ENCODE measurements around the gene TNC. TPM values are rescaled to one million over a fixed set of nuclear protein-coding genes. Genes with fewer than 3 reads are reported as not detected.

TNC gene
- total RNA-seq, 3 donors from 2014 or later (not counting 1 experiment from before 2014, with no cell fraction given): not detected

GRCh38 chr9:115030006-115030405 lies 88.0 kb downstream of the TNC start:
- H3K9me3 Mint-ChIP-seq: no peaks in the 10 kb centered on the region
- no peak for ATAC-seq

GRCh38 chr9:115025721-115026120 lies 92.2 kb downstream of the TNC start:
- intact Hi-C loops (cut with micrococcal nuclease): no loop called here

More at GRCh38 chr9:115030006-115030405, 88.0 kb downstream of the TNC start:
- no peaks in the 10 kb centered on the region for H3K4me1 Mint-ChIP-seq
- H3K4me3 Mint-ChIP-seq: no peak overlapping the region
- no peak overlapping the region for H3K4me3 ChIP-seq (ENCODE audit: low read length)
- no peaks in the 10 kb centered on the region for H3K36me3 Mint-ChIP-seq
- no peak for DNase-seq
- H3K27me3 Mint-ChIP-seq (ENCODE audit: low read depth in 2 of 2): peaks cover 10 to 14% of the 10 kb centered on the region in 2 donors
- no peak for TF ChIP-seq CTCF (IDR thresholded peaks at IDR 0.05)
- 86% methylated on average over 4 of the region's 4 CpGs for WGBS (ENCODE audit: insufficient coverage)
- no peaks in the 10 kb centered on the region for H3K9me3 ChIP-seq (ENCODE audit: control insufficient read depth, insufficient read depth, low read length)
- intact Hi-C loops (cut with micrococcal nuclease): no loop called here
- no peaks in the 10 kb centered on the region for H3K36me3 ChIP-seq (ENCODE audit: control insufficient read depth, insufficient read depth, low read length)
- no peaks in the 10 kb centered on the region for H3K27me3 ChIP-seq (ENCODE audit: control insufficient read depth, insufficient read depth, low read length)
- H3K27ac Mint-ChIP-seq: no peak overlapping the region
- no peaks in the 10 kb centered on the region for H3K4me1 ChIP-seq (ENCODE audit: control insufficient read depth, insufficient read depth, low read length)
- no peak overlapping the region for H3K27ac ChIP-seq (ENCODE audit: low read length)

GRCh38 chr9:115024925-115025535 lies 92.9 kb downstream of the TNC start:
- WGBS (ENCODE audit: insufficient coverage): 83% methylated on average over 5 of the region's 5 CpGs
- Histone ChIP-seq H3K27me3 (ENCODE audit: control insufficient read depth, insufficient read depth, low read length) (no peaks in the 10 kb centered on the region), H3K27ac (ENCODE audit: low read length) (no peak overlapping the region), H3K4me1 (ENCODE audit: control insufficient read depth, insufficient read depth, low read length) (no peaks in the 10 kb centered on the region), H3K9me3 (ENCODE audit: control insufficient read depth, insufficient read depth, low read length) (no peaks in the 10 kb centered on the region), H3K4me3 (ENCODE audit: low read length) (no peak overlapping the region), H3K36me3 (ENCODE audit: control insufficient read depth, insufficient read depth, low read length) (no peaks in the 10 kb centered on the region)
- DNase-seq: no peak
- ATAC-seq: no peak
- Mint-ChIP-seq H3K27ac (no peak overlapping the region), H3K27me3 (ENCODE audit: low read depth in 2 of 2) (peaks cover 8 to 16% of the 10 kb centered on the region in 2 donors), H3K36me3 (no peaks in the 10 kb centered on the region), H3K4me1 (no peaks in the 10 kb centered on the region), H3K9me3 (no peaks in the 10 kb centered on the region), H3K4me3 (no peak overlapping the region)
- TF ChIP-seq CTCF (IDR thresholded peaks at IDR 0.05): no peak
- intact Hi-C loops (cut with micrococcal nuclease): no loop called here

More at GRCh38 chr9:115025721-115026120, 92.2 kb downstream of the TNC start:
- Mint-ChIP-seq H3K9me3 (no peaks in the 10 kb centered on the region), H3K27ac (no peak overlapping the region), H3K4me3 (no peak overlapping the region), H3K4me1 (no peaks in the 10 kb centered on the region), H3K36me3 (no peaks in the 10 kb centered on the region), H3K27me3 (ENCODE audit: low read depth in 2 of 2) (peaks cover 8 to 16% of the 10 kb centered on the region in 2 donors)
- Histone ChIP-seq H3K9me3 (ENCODE audit: control insufficient read depth, insufficient read depth, low read length) (no peaks in the 10 kb centered on the region), H3K4me1 (ENCODE audit: control insufficient read depth, insufficient read depth, low read length) (no peaks in the 10 kb centered on the region), H3K27ac (ENCODE audit: low read length) (no peak overlapping the region), H3K27me3 (ENCODE audit: control insufficient read depth, insufficient read depth, low read length) (no peaks in the 10 kb centered on the region), H3K4me3 (ENCODE audit: low read length) (no peak overlapping the region), H3K36me3 (ENCODE audit: control insufficient read depth, insufficient read depth, low read length) (no peaks in the 10 kb centered on the region)
- TF ChIP-seq CTCF (IDR thresholded peaks at IDR 0.05): no peak
- DNase-seq: no peak
- ATAC-seq: no peak
